OCI-LY1 (cell line): Measurements from ENCODE around the gene WIPF1.

Experiments used
- EZH2 ChIP-seq: fragments of 200-600 bp; sonication (generic), shearing (Covaris generic); IDR thresholded peaks from 2 replicates; pipeline ENCODE4 v1.8.0; 2017; ENCODE audit warnings: borderline replicate concordance, mixed run types, mild to moderate bottlenecking, antibody characterized with exemption, low read length, moderate library complexity, mixed read lengths
- TF ChIP-seq, protein P1 (sequence below): fragments of 200-600 bp; sonication (generic), shearing (Covaris generic); IDR thresholded peaks from 2 replicates; pipeline ENCODE4 v1.5.1; 2017; ENCODE audit warnings: mild to moderate bottlenecking, antibody characterized with exemption, low read length, moderate library complexity, mixed read lengths

DNA sequence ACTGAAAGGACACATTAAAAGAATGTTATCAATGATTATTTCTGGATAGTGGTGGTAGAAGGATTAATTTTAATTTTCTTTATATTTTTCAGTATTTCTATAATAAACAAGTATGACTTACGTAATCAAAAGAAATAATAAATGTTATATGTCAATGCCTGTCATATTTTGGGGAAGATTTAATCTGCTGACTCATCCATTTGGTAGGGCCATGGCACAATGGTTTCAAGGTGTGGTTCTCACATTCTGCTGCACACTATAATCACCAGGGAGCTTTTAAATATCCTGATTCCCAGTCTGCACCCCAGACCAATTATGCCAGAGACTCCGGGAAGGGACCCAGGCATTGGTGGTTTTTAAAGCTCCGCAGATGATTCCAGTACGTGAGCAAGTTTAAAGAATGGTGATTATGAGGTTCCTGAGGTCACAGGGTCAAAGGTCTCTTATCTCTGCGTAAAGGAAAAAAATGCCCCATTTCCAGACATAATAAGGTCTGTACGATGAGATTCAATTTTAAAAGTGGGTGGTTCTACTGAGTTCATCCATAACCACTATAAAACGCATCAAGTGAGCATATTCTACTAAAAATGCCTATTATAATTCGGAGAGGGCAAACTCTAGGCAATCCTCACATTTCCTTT is 27.2 kb downstream of the WIPF1 start:
- TF ChIP-seq, protein P1, sequence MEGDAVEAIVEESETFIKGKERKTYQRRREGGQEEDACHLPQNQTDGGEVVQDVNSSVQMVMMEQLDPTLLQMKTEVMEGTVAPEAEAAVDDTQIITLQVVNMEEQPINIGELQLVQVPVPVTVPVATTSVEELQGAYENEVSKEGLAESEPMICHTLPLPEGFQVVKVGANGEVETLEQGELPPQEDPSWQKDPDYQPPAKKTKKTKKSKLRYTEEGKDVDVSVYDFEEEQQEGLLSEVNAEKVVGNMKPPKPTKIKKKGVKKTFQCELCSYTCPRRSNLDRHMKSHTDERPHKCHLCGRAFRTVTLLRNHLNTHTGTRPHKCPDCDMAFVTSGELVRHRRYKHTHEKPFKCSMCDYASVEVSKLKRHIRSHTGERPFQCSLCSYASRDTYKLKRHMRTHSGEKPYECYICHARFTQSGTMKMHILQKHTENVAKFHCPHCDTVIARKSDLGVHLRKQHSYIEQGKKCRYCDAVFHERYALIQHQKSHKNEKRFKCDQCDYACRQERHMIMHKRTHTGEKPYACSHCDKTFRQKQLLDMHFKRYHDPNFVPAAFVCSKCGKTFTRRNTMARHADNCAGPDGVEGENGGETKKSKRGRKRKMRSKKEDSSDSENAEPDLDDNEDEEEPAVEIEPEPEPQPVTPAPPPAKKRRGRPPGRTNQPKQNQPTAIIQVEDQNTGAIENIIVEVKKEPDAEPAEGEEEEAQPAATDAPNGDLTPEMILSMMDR: no peak
- no peak for TF ChIP-seq EZH2
